Memory B cell (primary cell): ENCODE measurements around the gene NR4A1.
A peak's percentile ranks its signal among the peaks of the same experiment; 100 is the strongest.

ENCODE experiments used
- ATAC-seq: fragments of 150-1000 bp; cut with Tn5 transposase; 2 replicates; pipeline ENCODE4 v1.10.0; 2021; ENCODE audit warnings: low read depth, mild to moderate bottlenecking, moderate library complexity
- DNase-seq, 2 donors: peaks; one replicate each; pipeline ENCODE4 v3.0.0; 2022; ENCODE audit warnings: low spot score in 2 of 2
- H3K27ac Mint-ChIP-seq: one replicate; pipeline ENCODE4 v1.8.0; 2022; ENCODE audit warnings: mild to moderate bottlenecking, moderate library complexity, mixed read lengths
- H3K27me3 Mint-ChIP-seq: one replicate; pipeline ENCODE4 v1.8.0; 2022; ENCODE audit warnings: mixed read lengths
- H3K36me3 Mint-ChIP-seq: one replicate; pipeline ENCODE4 v1.8.0; 2022; ENCODE audit warnings: mild to moderate bottlenecking, mixed read lengths
- H3K4me1 Mint-ChIP-seq: one replicate; pipeline ENCODE4 v1.8.0; 2022; ENCODE audit warnings: mixed read lengths
- H3K4me3 Mint-ChIP-seq: one replicate; pipeline ENCODE4 v1.8.0; 2022; ENCODE audit warnings: mild to moderate bottlenecking, moderate library complexity, mixed read lengths
- H3K9me3 Mint-ChIP-seq: one replicate; pipeline ENCODE4 v1.8.0; 2022; ENCODE audit warnings: mixed read lengths

Gene NR4A1

DNA sequence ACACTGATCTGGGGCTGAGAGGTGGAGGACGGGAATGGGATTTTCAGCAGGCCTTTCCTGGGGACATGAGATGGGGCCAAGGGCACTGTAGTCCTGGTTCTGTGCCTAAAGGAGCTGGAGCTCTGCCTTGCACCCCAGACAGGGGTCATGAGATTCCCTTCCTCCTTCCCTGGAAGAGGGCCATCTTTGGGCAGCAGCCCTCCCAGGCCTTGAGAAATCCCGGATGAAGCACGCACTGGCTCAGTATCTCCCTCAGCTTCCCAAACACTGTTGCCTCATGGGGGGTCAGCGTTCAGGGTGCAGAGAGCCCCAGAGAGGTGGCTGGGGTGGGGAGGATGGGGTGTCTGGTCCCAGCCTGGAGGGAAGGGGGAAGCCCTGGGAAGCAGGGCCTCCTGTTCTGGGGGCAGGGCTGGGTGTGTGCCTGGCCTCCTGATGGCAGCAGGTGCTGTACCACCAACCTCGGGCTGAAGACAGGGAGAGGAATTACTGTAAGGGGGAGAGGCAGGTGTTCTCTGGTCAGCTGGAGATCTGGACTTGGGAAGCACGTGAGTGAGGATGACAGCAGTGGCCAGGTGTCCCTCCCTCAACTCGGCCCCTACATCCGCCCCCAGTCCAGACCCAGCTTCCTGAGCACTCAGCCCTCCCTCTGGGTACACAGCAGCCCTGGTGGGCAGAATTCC lies 8.4 kb upstream of the NR4A1 start:
- Mint-ChIP-seq H3K4me3 (no peak overlapping the region), H3K4me1 (peaks cover 29% of the 10 kb centered on the region), H3K36me3 (no peaks in the 10 kb centered on the region), H3K27me3 (no peaks in the 10 kb centered on the region), H3K9me3 (no peaks in the 10 kb centered on the region), H3K27ac (peak overlapping the region; percentile 70)
- DNase-seq: no peak
- ATAC-seq: no peak

DNA sequence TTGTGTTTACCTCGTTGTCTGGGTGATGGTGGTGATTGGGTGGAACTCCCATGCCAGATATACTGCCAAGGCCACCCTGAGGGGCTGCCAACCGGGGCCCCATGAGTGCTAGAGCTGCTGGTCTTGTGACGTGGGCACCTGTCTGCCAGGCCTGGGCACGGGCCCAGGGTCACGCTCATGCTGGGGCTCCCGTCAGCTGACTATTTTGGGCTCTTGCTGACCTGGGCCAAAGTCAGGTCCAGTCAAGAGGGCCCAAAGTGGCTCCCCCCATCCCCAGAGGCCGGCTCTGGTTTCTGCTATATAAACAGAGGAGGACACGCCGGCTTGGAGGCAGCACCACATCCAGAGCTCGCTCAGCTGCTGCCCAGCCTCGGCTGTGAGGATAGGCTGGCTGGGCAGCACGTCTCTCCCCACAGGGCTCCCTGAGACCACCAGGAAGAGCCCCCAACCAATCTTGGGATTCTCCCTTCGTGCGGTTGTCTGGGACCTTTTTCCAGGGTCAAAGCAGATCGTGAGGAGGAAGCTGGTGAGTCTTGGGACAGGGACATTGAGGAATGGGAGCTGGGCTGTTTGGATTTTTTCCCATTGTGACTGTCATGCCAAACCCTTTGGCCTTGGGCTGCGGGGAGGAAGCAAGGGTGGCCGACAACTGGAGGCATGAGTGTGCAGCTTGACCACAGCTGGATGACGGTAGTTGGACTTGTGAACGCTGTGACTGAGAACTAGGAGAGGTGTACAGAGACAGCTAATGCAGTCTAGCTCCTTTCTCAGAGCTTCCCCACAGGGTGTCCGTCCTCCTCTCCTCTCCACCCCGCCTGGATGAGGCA lies 7.6 kb upstream of the NR4A1 start:
- H3K9me3 Mint-ChIP-seq: no peaks in the 10 kb centered on the region
- no peak overlapping the region for H3K4me3 Mint-ChIP-seq
- DNase-seq (no peak), ATAC-seq (no peak)
- H3K27ac Mint-ChIP-seq: no peak overlapping the region
- peaks cover 29% of the 10 kb centered on the region for H3K4me1 Mint-ChIP-seq
- no peaks in the 10 kb centered on the region for H3K27me3 Mint-ChIP-seq
- no peaks in the 10 kb centered on the region for H3K36me3 Mint-ChIP-seq

- Mint-ChIP-seq H3K4me1 (peaks cover 31% of the 10 kb centered on the region), H3K4me3 (no peak overlapping the region), H3K9me3 (no peaks in the 10 kb centered on the region), H3K27ac (no peak overlapping the region), H3K36me3 (no peaks in the 10 kb centered on the region), H3K27me3 (no peaks in the 10 kb centered on the region)
- ATAC-seq (no peak), DNase-seq (no peak)
Measured at GRCh38 chr12:52044292-52044983, 6.8 kb upstream of the NR4A1 start.

- H3K4me1 Mint-ChIP-seq: peaks cover 40% of the 10 kb centered on the region
- ATAC-seq: no peak
- H3K4me3 Mint-ChIP-seq: no peak overlapping the region
Measured at GRCh38 chr12:52045794-52046199, 5.4 kb upstream of the NR4A1 start.

GRCh38 chr12:52046859-52047258 lies 4.4 kb upstream of the NR4A1 start:
- Mint-ChIP-seq H3K4me1 (peaks cover 39% of the 10 kb centered on the region), H3K4me3 (no peak overlapping the region), H3K27ac (no peak overlapping the region), H3K27me3 (no peaks in the 10 kb centered on the region), H3K36me3 (no peaks in the 10 kb centered on the region), H3K9me3 (no peaks in the 10 kb centered on the region)
- DNase-seq (no peak), ATAC-seq (no peak)

More at GRCh38 chr12:52045794-52046199, 5.4 kb upstream of the NR4A1 start:
- Mint-ChIP-seq H3K27ac (no peak overlapping the region), H3K36me3 (no peaks in the 10 kb centered on the region), H3K27me3 (no peaks in the 10 kb centered on the region), H3K9me3 (no peaks in the 10 kb centered on the region)
- no peak for DNase-seq

DNA sequence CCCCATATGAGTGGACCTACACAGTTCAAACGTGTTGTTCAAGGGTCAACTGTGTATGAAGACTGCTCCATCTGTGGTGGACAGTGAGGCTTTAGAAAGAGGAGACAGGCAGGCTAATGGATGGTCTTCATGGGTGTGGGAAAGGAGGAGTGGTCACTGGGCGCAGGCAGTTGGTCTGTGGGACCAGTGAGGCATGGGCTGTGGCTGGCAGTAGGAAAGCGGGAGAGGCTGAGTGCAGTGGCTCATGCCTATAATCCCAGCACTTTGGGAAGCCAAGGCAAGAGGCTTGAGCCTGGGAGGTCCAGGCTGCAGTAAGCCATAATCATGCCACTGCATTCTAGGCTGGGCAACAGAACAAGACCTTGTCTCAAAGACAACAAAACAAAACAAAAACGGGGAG lies 2.0 kb upstream of the NR4A1 start:
- peaks cover 40% of the 10 kb centered on the region for H3K4me1 Mint-ChIP-seq
- H3K4me3 Mint-ChIP-seq: peak overlapping the region; percentile 92
- H3K27me3 Mint-ChIP-seq: no peaks in the 10 kb centered on the region
- peak overlapping the region; percentile 98 for H3K27ac Mint-ChIP-seq
- no peak for ATAC-seq
- no peak for DNase-seq
- no peaks in the 10 kb centered on the region for H3K36me3 Mint-ChIP-seq
- H3K9me3 Mint-ChIP-seq: no peaks in the 10 kb centered on the region

GRCh38 chr12:52049688-52050087 lies 1.6 kb upstream of the NR4A1 start:
- Mint-ChIP-seq H3K36me3 (no peaks in the 10 kb centered on the region), H3K4me3 (peak overlapping the region; percentile 92), H3K9me3 (no peaks in the 10 kb centered on the region), H3K27ac (peak overlapping the region; percentile 98), H3K27me3 (no peaks in the 10 kb centered on the region), H3K4me1 (peaks cover 38% of the 10 kb centered on the region)
- DNase-seq (no peak), ATAC-seq (no peak)

DNA sequence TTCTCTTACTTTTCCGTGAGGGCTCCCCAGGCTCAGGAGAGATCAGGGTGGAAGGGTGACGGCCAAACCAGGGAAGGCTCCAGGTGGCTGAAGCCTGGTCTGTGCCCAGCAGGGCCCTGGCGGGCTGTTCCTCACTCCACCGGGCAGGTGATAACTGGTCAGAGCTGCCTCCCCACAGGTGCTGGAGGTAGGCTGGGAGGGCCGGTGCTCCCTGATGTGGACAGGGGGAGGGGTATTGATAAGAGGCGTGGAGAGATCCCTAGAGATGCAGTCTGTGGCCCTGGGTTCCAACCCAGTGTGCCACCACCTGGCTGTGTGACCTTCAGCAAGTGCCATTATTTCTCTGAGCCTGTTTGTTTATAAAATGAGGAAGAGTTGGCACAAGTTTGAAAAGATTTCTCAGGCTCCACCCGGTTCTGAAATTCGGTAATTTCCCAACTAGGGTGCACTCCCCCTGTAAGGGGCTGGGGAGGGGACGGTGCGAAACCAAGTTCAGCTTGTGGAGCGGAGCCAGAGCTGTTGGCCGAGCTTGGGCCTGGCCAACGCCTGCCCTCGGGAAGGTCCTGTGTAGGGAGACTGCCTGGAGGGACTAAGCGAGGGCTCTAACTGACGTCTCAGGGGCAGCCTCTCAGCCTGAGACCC lies 1.0 kb upstream of the NR4A1 start:
- peak overlapping the region; percentile 92 for H3K4me3 Mint-ChIP-seq
- no peaks in the 10 kb centered on the region for H3K36me3 Mint-ChIP-seq
- H3K27me3 Mint-ChIP-seq: no peaks in the 10 kb centered on the region
- DNase-seq: peak; percentile 70 to 75
- H3K9me3 Mint-ChIP-seq: no peaks in the 10 kb centered on the region
- peak overlapping the region; percentile 98 for H3K27ac Mint-ChIP-seq
- H3K4me1 Mint-ChIP-seq: peaks cover 38% of the 10 kb centered on the region
- ATAC-seq: peak; percentile 39

DNA sequence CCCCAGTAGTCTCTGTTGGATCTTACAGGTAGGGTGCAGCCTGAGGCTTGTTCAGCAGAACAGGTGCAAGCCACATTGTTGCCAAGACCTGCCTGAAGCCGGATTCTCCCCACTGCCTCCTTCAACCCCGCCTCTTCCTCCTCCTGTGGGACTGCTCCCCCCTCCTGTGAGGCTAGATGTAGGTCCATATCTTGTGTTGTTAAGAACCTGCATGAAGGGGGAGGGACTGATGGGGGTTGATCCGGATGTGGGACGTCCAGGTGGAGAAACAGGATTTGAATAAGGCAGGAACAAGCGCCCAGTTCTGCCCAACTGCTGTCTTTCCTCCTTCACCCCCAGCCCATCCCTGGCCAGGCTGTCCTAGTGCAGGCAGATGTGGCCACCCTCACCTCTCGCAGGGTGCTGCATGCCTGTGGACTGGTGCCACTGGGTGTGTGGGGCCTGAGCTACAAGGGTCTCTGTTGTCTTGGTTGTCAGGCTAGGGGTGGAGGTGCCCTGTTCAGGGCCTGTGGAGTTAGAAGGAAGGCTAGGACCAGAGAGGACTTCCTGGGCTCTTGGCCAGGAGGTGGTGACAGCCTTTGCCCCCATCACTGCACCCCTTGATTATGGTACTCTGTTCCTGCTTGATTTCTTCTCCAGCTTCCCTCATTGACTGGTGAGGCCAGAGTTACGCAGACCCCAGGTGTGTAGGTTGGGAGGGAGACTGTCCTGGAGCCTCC lies 1.4 kb downstream of the NR4A1 start:
- peaks cover 4% of the 10 kb centered on the region for H3K36me3 Mint-ChIP-seq
- peak overlapping the region; percentile 92 for H3K4me3 Mint-ChIP-seq
- H3K9me3 Mint-ChIP-seq: no peaks in the 10 kb centered on the region
- H3K27me3 Mint-ChIP-seq: no peaks in the 10 kb centered on the region
- H3K27ac Mint-ChIP-seq: peak overlapping the region; percentile 98
- DNase-seq (no peak), ATAC-seq (no peak)
- peaks cover 33% of the 10 kb centered on the region for H3K4me1 Mint-ChIP-seq

- Mint-ChIP-seq H3K27me3 (no peaks in the 10 kb centered on the region), H3K9me3 (no peaks in the 10 kb centered on the region), H3K27ac (peak overlapping the region; percentile 98), H3K4me3 (no peak overlapping the region), H3K4me1 (peaks cover 33% of the 10 kb centered on the region), H3K36me3 (peaks cover 4% of the 10 kb centered on the region)
- no peak for DNase-seq
- ATAC-seq: no peak
Measured at GRCh38 chr12:52053536-52054209, 2.4 kb downstream of the NR4A1 start.

DNA sequence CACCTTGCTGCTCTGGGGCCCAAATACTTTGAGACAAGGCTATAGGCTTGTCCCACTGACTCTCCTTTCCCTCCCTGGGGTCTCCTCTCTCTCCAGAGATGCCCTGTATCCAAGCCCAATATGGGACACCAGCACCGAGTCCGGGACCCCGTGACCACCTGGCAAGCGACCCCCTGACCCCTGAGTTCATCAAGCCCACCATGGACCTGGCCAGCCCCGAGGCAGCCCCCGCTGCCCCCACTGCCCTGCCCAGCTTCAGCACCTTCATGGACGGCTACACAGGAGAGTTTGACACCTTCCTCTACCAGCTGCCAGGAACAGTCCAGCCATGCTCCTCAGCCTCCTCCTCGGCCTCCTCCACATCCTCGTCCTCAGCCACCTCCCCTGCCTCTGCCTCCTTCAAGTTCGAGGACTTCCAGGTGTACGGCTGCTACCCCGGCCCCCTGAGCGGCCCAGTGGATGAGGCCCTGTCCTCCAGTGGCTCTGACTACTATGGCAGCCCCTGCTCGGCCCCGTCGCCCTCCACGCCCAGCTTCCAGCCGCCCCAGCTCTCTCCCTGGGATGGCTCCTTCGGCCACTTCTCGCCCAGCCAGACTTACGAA lies 3.1 kb downstream of the NR4A1 start:
- ATAC-seq: no peak

GRCh38 chr12:52054833-52055730 lies 3.8 kb downstream of the NR4A1 start:
- no peak for DNase-seq
- Mint-ChIP-seq H3K9me3 (no peaks in the 10 kb centered on the region), H3K4me3 (no peak overlapping the region)

More for the DNA sequence above, 3.1 kb downstream of the NR4A1 start:
- H3K9me3 Mint-ChIP-seq: no peaks in the 10 kb centered on the region
- no peak for DNase-seq
- H3K4me1 Mint-ChIP-seq: peaks cover 30% of the 10 kb centered on the region
- peaks cover 4% of the 10 kb centered on the region for H3K36me3 Mint-ChIP-seq
- no peaks in the 10 kb centered on the region for H3K27me3 Mint-ChIP-seq
- H3K27ac Mint-ChIP-seq: no peak overlapping the region
- H3K4me3 Mint-ChIP-seq: no peak overlapping the region

More at GRCh38 chr12:52054833-52055730, 3.8 kb downstream of the NR4A1 start:
- H3K27me3 Mint-ChIP-seq: no peaks in the 10 kb centered on the region
- no peak overlapping the region for H3K27ac Mint-ChIP-seq
- peaks cover 22% of the 10 kb centered on the region for H3K4me1 Mint-ChIP-seq
- ATAC-seq: no peak
- peaks cover 4% of the 10 kb centered on the region for H3K36me3 Mint-ChIP-seq
